ENCODE measurements around the gene LCN12.

Gene LCN12

GRCh38 chr9:136974817-136975535 is 22.9 kb downstream of the LCN12 start:
- no peak for TF ChIP-seq GATA3 (IDR thresholded peaks at IDR 0.05; ENCODE audit: low read depth, low read length)

GRCh38 chr9:136975644-136976043 is 23.6 kb downstream of the LCN12 start:
- TF ChIP-seq GATA2 (IDR thresholded peaks at IDR 0.05; ENCODE audit: low read depth, low read length) (no peak), GATA3 (IDR thresholded peaks at IDR 0.05; ENCODE audit: low read depth, low read length) (no peak)

- TF ChIP-seq GATA3 (IDR thresholded peaks at IDR 0.05; ENCODE audit: low read depth, low read length) = no peak
- TF ChIP-seq GATA2 (IDR thresholded peaks at IDR 0.05; ENCODE audit: low read depth, low read length) = no peak
Measured at GRCh38 chr9:136977223-136977622, 25.1 kb downstream of the LCN12 start, which contains the start of gene PTGDS. Gene PTGDS (plus strand): TSS chr9:136977504. CDS start chr9:136977579, 75 bp downstream.

GRCh38 chr9:136977649-136978072 is 25.6 kb downstream of the LCN12 start:
- TF ChIP-seq GATA3 (IDR thresholded peaks at IDR 0.05; ENCODE audit: low read depth, low read length) (no peak), GATA2 (IDR thresholded peaks at IDR 0.05; ENCODE audit: low read depth, low read length) (no peak)

- no peak for TF ChIP-seq GATA2 (IDR thresholded peaks at IDR 0.05; ENCODE audit: low read depth, low read length)
- TF ChIP-seq GATA3 (IDR thresholded peaks at IDR 0.05; ENCODE audit: low read depth, low read length) = no peak
Measured at GRCh38 chr9:136978073-136978864, 26.2 kb downstream of the LCN12 start.

- TF ChIP-seq GATA3 (IDR thresholded peaks at IDR 0.05; ENCODE audit: low read depth, low read length) (no peak), GATA2 (IDR thresholded peaks at IDR 0.05; ENCODE audit: low read depth, low read length) (no peak)
Measured at GRCh38 chr9:136978865-136979544, 26.9 kb downstream of the LCN12 start.

- no peak for TF ChIP-seq GATA2 (IDR thresholded peaks at IDR 0.05; ENCODE audit: low read depth, low read length)
- TF ChIP-seq GATA3 (IDR thresholded peaks at IDR 0.05; ENCODE audit: low read depth, low read length) = no peak
Measured at GRCh38 chr9:136979769-136980587, 27.9 kb downstream of the LCN12 start.

- TF ChIP-seq GATA3 (IDR thresholded peaks at IDR 0.05; ENCODE audit: low read depth, low read length) (no peak), GATA2 (IDR thresholded peaks at IDR 0.05; ENCODE audit: low read depth, low read length) (no peak)
Measured at GRCh38 chr9:136980669-136981478, 28.8 kb downstream of the LCN12 start.

GRCh38 chr9:136981588-136982231 is 29.6 kb downstream of the LCN12 start:
- TF ChIP-seq GATA3 (IDR thresholded peaks at IDR 0.05; ENCODE audit: low read depth, low read length) (no peak), GATA2 (IDR thresholded peaks at IDR 0.05; ENCODE audit: low read depth, low read length) (peak; percentile 75)

GRCh38 chr9:136982232-136983051 is 30.4 kb downstream of the LCN12 start, which contains the start of gene LCNL1:
Gene LCNL1 (plus strand): TSS chr9:136982993. CDS start chr9:136983587, 594 bp downstream.
- no peak for TF ChIP-seq GATA2 (IDR thresholded peaks at IDR 0.05; ENCODE audit: low read depth, low read length)
- no peak for TF ChIP-seq GATA3 (IDR thresholded peaks at IDR 0.05; ENCODE audit: low read depth, low read length)

GRCh38 chr9:136983167-136983566 is 31.1 kb downstream of the LCN12 start:
- no peak for TF ChIP-seq GATA2 (IDR thresholded peaks at IDR 0.05; ENCODE audit: low read depth, low read length)

Measured in SH-SY5Y (cell line).